SU-DHL-6 (cell line): Measurements from ENCODE around the gene BANF1.

Source experiments
- H2AFZ ChIP-seq: fragments of 200-600 bp; sonication (generic); 2 replicates; pipeline ENCODE4 v1.6.1; 2014; ENCODE audit warnings: low read depth, mild to moderate bottlenecking, moderate library complexity, mixed read lengths, antibody characterized with exemption, low read length; ENCODE audit not compliant: severe bottlenecking
- H3F3A ChIP-seq: fragments of 200-600 bp; shearing (Covaris generic); 2 replicates; pipeline ENCODE4 v1.6.0; 2016; ENCODE audit warnings: antibody characterized with exemption, mild to moderate bottlenecking; ENCODE audit not compliant: insufficient read depth
- H3K27ac ChIP-seq: fragments of 200-600 bp; sonication (generic); 2 replicates; pipeline ENCODE4 v1.5.1; 2016; ENCODE audit warnings: low read depth, mild to moderate bottlenecking, low read length, moderate library complexity, mixed read lengths
- H3K27me3 ChIP-seq: fragments of 200-600 bp; sonication (generic), shearing (Covaris generic); 2 replicates; pipeline ENCODE4 v1.6.0; 2014; ENCODE audit warnings: mild to moderate bottlenecking, low read length
- H3K36me3 ChIP-seq: fragments of 200-600 bp; sonication (generic); 2 replicates; pipeline ENCODE4 v1.6.1; 2014; ENCODE audit warnings: mild to moderate bottlenecking, low read length, mixed read lengths
- H3K4me2 ChIP-seq: fragments of 300-600, 200-600 bp; shearing (Covaris generic), sonication (generic); 2 replicates; pipeline ENCODE4 v1.6.0; 2014; ENCODE audit warnings: low read length, low read depth, mild to moderate bottlenecking; ENCODE audit not compliant: poor library complexity, severe bottlenecking
- H3K4me3 ChIP-seq: fragments of 200-600 bp; sonication (generic); 2 replicates; pipeline ENCODE4 v1.5.1; 2014; ENCODE audit warnings: antibody characterized with exemption, low read length, mild to moderate bottlenecking, mixed read lengths; ENCODE audit not compliant: insufficient read depth, poor library complexity, severe bottlenecking
- H3K79me2 ChIP-seq: fragments of 200-600 bp; sonication (generic); 2 replicates; pipeline ENCODE4 v1.6.1; 2014; ENCODE audit warnings: mild to moderate bottlenecking, low read length, moderate library complexity; ENCODE audit not compliant: insufficient read depth
- H3K9ac ChIP-seq: fragments of 200-600 bp; sonication (generic); 2 replicates; pipeline ENCODE4 v1.7.0; 2014; ENCODE audit warnings: mild to moderate bottlenecking, low read length
- H3K9me2 ChIP-seq: fragments of 200-600 bp; sonication (generic); replicated peaks from 2 replicates; pipeline ENCODE4 v1.6.1; 2014; ENCODE audit warnings: low read length; ENCODE audit not compliant: insufficient read depth
- H3K9me3 ChIP-seq: fragments of 200-600 bp; sonication (generic); 2 replicates; pipeline ENCODE4 v1.6.1; 2014; ENCODE audit warnings: low read length, mixed read lengths; ENCODE audit not compliant: insufficient read depth
- H4K20me1 ChIP-seq: fragments of 200-600 bp; sonication (generic); 2 replicates; pipeline ENCODE4 v1.6.1; 2014; ENCODE audit warnings: low read depth, mild to moderate bottlenecking, antibody characterized with exemption, low read length, moderate library complexity, mixed read lengths
- CTCF ChIP-seq: fragments of 200-600 bp; sonication (generic); IDR thresholded peaks from one replicate; pipeline ENCODE4 v1.5.1; 2017; ENCODE audit warnings: antibody characterized with exemption, mild to moderate bottlenecking, low read length, moderate library complexity; ENCODE audit not compliant: insufficient read depth, poor library complexity, severe bottlenecking
- EZH2phosphoT487 ChIP-seq: fragments of 200-600 bp; sonication (generic), shearing (Covaris generic); conservative IDR thresholded peaks from 2 replicates; pipeline ENCODE4 v1.6.1; 2018; ENCODE audit warnings: mild to moderate bottlenecking, antibody characterized with exemption, low read length, moderate library complexity, mixed read lengths

The BANF1 gene

GRCh38 chr11:65981972-65982823 lies 20.1 kb upstream of the BANF1 start:
- H3K36me3 ChIP-seq = no peaks in the 10 kb centered on the region
- H4K20me1 ChIP-seq = no peaks in the 10 kb centered on the region; the same call in 1 of the 2 replicates
- H3K27ac ChIP-seq = no peak overlapping the region
- H3K9me2 ChIP-seq = no peaks in the 10 kb centered on the region
- H3K4me2 ChIP-seq = no peak overlapping the region
- TF ChIP-seq EZH2phosphoT487 = no peak
- TF ChIP-seq CTCF = no peak
- no peaks in the 10 kb centered on the region for H3K9me3 ChIP-seq
- H3F3A ChIP-seq = no peaks in the 10 kb centered on the region
- no peak overlapping the region for H3K9ac ChIP-seq
- H3K4me3 ChIP-seq = no peak overlapping the region
- no peak overlapping the region for H2AFZ ChIP-seq
- H3K79me2 ChIP-seq = no peaks in the 10 kb centered on the region
- H3K27me3 ChIP-seq = no peaks in the 10 kb centered on the region

- H4K20me1 ChIP-seq = no peaks in the 10 kb centered on the region
- TF ChIP-seq CTCF (no peak), EZH2phosphoT487 (no peak)
- H3K36me3 ChIP-seq = no peaks in the 10 kb centered on the region
- no peaks in the 10 kb centered on the region for H3K9me3 ChIP-seq
- H3K79me2 ChIP-seq = no peaks in the 10 kb centered on the region
- no peak overlapping the region for H2AFZ ChIP-seq
- no peak overlapping the region for H3K4me2 ChIP-seq
- H3F3A ChIP-seq = no peaks in the 10 kb centered on the region
- H3K27ac ChIP-seq = no peak overlapping the region
- H3K4me3 ChIP-seq = no peak overlapping the region
- H3K9ac ChIP-seq = no peak overlapping the region
- H3K9me2 ChIP-seq = no peaks in the 10 kb centered on the region
- no peaks in the 10 kb centered on the region for H3K27me3 ChIP-seq
Measured at GRCh38 chr11:65982824-65983588, 19.3 kb upstream of the BANF1 start.

- H2AFZ ChIP-seq = no peak overlapping the region
- no peaks in the 10 kb centered on the region for H3F3A ChIP-seq
- H4K20me1 ChIP-seq = no peaks in the 10 kb centered on the region
- no peaks in the 10 kb centered on the region for H3K9me2 ChIP-seq
- H3K4me3 ChIP-seq = no peak overlapping the region
- no peaks in the 10 kb centered on the region for H3K79me2 ChIP-seq
- TF ChIP-seq CTCF = no peak
- no peak for TF ChIP-seq EZH2phosphoT487
- H3K27me3 ChIP-seq = no peaks in the 10 kb centered on the region
- H3K27ac ChIP-seq = no peak overlapping the region
- H3K9ac ChIP-seq = no peak overlapping the region
- no peak overlapping the region for H3K4me2 ChIP-seq
- no peaks in the 10 kb centered on the region for H3K9me3 ChIP-seq
- no peaks in the 10 kb centered on the region for H3K36me3 ChIP-seq
Measured at GRCh38 chr11:65983589-65983987, 18.7 kb upstream of the BANF1 start.
